SK-N-SH treated with all-trans-retinoic acid at 6 μM for 48 hours (cell line): Measurements from ENCODE around the gene CTTNBP2NL.

Experiments
- ARNTL ChIP-seq: fragments of 450-650 bp; formaldehyde crosslinking; IDR thresholded peaks from 2 replicates; pipeline ENCODE4 v1.5.0; 2020; ENCODE audit warnings: low read depth, mild to moderate bottlenecking, moderate library complexity, borderline replicate concordance
- CREB5 ChIP-seq: fragments of 250-450 bp; sonication (Bioruptor Pico); IDR thresholded peaks from 2 replicates; pipeline ENCODE4 v1.5.1; 2020; ENCODE audit warnings: low read depth, mild to moderate bottlenecking, moderate library complexity
- ISL1 ChIP-seq: fragments of 250-450 bp; sonication (Bioruptor Pico); IDR thresholded peaks from 2 replicates; pipeline ENCODE4 v2.1.2; 2022; ENCODE audit warnings: mild to moderate bottlenecking, moderate library complexity
- OSR1 ChIP-seq: fragments of 250-450 bp; sonication (Bioruptor Pico); IDR thresholded peaks from 2 replicates; pipeline ENCODE4 v1.8.0; 2022; ENCODE audit warnings: moderate library complexity, mild to moderate bottlenecking, inconsistent platforms
- PATZ1 ChIP-seq: fragments of 250-450 bp; sonication (Bioruptor Pico); IDR thresholded peaks from 2 replicates; pipeline ENCODE4 v1.8.0; 2020; ENCODE audit warnings: mild to moderate bottlenecking, moderate library complexity, borderline replicate concordance
- PPARA ChIP-seq: fragments of 250-450 bp; sonication (Bioruptor Pico); IDR thresholded peaks from 2 replicates; pipeline ENCODE4 v1.5.0; 2020; ENCODE audit warnings: mild to moderate bottlenecking, borderline replicate concordance
- SNAI2 ChIP-seq: fragments of 250-450 bp; sonication (Bioruptor Pico); IDR thresholded peaks from 2 replicates; pipeline ENCODE4 v1.5.0; 2020; ENCODE audit warnings: mild to moderate bottlenecking, moderate library complexity
- TOX ChIP-seq: fragments of 250-450 bp; sonication (Bioruptor Pico); IDR thresholded peaks from 2 replicates; pipeline ENCODE4 v1.8.0; 2021; ENCODE audit warnings: mild to moderate bottlenecking, moderate library complexity, borderline replicate concordance
- TSHZ2 ChIP-seq: fragments of 250-450 bp; sonication (Bioruptor Pico); IDR thresholded peaks from 2 replicates; pipeline ENCODE4 v1.5.0; 2020; ENCODE audit warnings: mild to moderate bottlenecking, moderate library complexity
- ZFP3 ChIP-seq: fragments of 250-450 bp; sonication (Bioruptor Pico); IDR thresholded peaks from 2 replicates; pipeline ENCODE4 v1.5.0; 2020; ENCODE audit warnings: mild to moderate bottlenecking, moderate library complexity
- ZFP30 ChIP-seq: fragments of 450-650 bp; formaldehyde crosslinking; IDR thresholded peaks from 2 replicates; pipeline ENCODE4 v1.5.0; 2022; ENCODE audit warnings: mild to moderate bottlenecking, moderate library complexity
- ZNF565 ChIP-seq: fragments of 450-650 bp; formaldehyde crosslinking; conservative IDR thresholded peaks from 2 replicates; pipeline ENCODE4 v1.5.0; 2020; ENCODE audit warnings: low read depth, mild to moderate bottlenecking, moderate library complexity
- ZNF8 ChIP-seq: fragments of 450-650 bp; formaldehyde crosslinking; IDR thresholded peaks from 2 replicates; pipeline ENCODE4 v1.5.0; 2020; ENCODE audit warnings: mild to moderate bottlenecking, moderate library complexity

GRCh38 chr1:112396653-112397471 lies 848 bp downstream of the CTTNBP2NL start:
- TF ChIP-seq ZNF8 (CRISPR knock-in tag) (no peak), ARNTL (CRISPR knock-in tag) (no peak), ZFP3 (CRISPR knock-in tag) (no peak), ISL1 (no peak), OSR1 (no peak), PATZ1 (CRISPR knock-in tag) (no peak), ZFP30 (no peak), CREB5 (CRISPR knock-in tag) (no peak), ZNF565 (CRISPR knock-in tag) (no peak), SNAI2 (CRISPR knock-in tag) (no peak), PPARA (no peak), TSHZ2 (no peak), TOX (CRISPR knock-in tag) (no peak)
